Kidney (tissue), 14 donors: ENCODE results near the gene HECA. TPM values are rescaled to one million over a fixed set of nuclear protein-coding genes. Genes with fewer than 3 reads are reported as not detected.

ENCODE experiments used
- DNase-seq, 5 donors: peaks; one replicate each; pipeline ENCODE4 v3.0.0-alpha.2; 2013 to 2020
- FAIRE-seq: peaks from 2 replicates; lab custom pipeline; 2012; peaks lifted over from hg19 to GRCh38; lab: Jason Lieb, UNC
- H3K27ac ChIP-seq, 2 donors: one replicate each; pipeline ENCODE4 v1.7.0; 2013; ENCODE audit warnings: low read depth in 2 of 2, low read length in 2 of 2, inconsistent platforms in 1 of 2
- H3K27me3 ChIP-seq: one replicate; pipeline ENCODE4 v1.7.1; 2013; ENCODE audit warnings: low read length, inconsistent platforms; ENCODE audit not compliant: control insufficient read depth, insufficient read depth
- H3K36me3 ChIP-seq, 3 donors: one replicate each; pipeline versions ENCODE4 v1.7.0 to v1.7.1; 2013; ENCODE audit warnings: low read length in 3 of 3, control low read depth in 1 of 3, inconsistent platforms in 1 of 3; ENCODE audit not compliant: insufficient read depth in 3 of 3, control insufficient read depth in 2 of 3
- H3K4me1 ChIP-seq, 3 donors: one replicate each; pipeline versions ENCODE4 v1.7.0 to v1.7.1; 2013; ENCODE audit warnings: low read length in 3 of 3, inconsistent platforms in 1 of 3, low read depth in 1 of 3; ENCODE audit not compliant: control insufficient read depth in 2 of 3, insufficient read depth in 2 of 3
- H3K4me3 ChIP-seq, 3 donors: one replicate each; pipeline versions ENCODE4 v1.7.0 to v1.8.1; 2013; ENCODE audit warnings: low read length in 3 of 3, control low read depth in 1 of 3, inconsistent platforms in 1 of 3
- H3K9ac ChIP-seq, 3 donors: one replicate each; pipeline versions ENCODE4 v1.7.0 to v1.7.1; 2013; ENCODE audit warnings: low read length in 3 of 3, control low read depth in 1 of 3, inconsistent platforms in 1 of 3
- H3K9me3 ChIP-seq, 3 donors: one replicate each; pipeline versions ENCODE4 v1.7.0 to v1.7.1; 2013; ENCODE audit warnings: low read length in 3 of 3, control low read depth in 1 of 3, inconsistent platforms in 1 of 3; ENCODE audit not compliant: control insufficient read depth in 2 of 3, insufficient read depth in 1 of 3
- intact Hi-C: fragments of 100-400 bp; cut with DNase I; formaldehyde crosslinking; loops from one replicate; pipeline ENCODE4 v1.11.1; 2022
- polyA plus RNA-seq: library from polyadenylated mRNA; stranded (reverse); fragments of 350-450 nt; fragmentation: Illumina TruSeq; extraction: RNeasy Lipid Tissue Mini Kit (QIAGEN cat#74804); gene quantifications from one replicate; pipeline ENCODE4 v1.2.3, GENCODE V29; 2014; ENCODE audit warnings: low read depth, low replicate concordance; ENCODE audit not compliant: insufficient read depth
- total RNA-seq: library from RNA; stranded (reverse); fragmentation: NEBNext Ultra II Directional; extraction: Animal tissue kit (Norgen Biotek cat#: 25700); gene quantifications from one replicate; pipeline ENCODE4 v1.2.1, GENCODE V29; 2021
- TF ChIP-seq, protein P1 (sequence below): IDR thresholded peaks from 3 replicates; pipeline ENCODE4 v1.5.1; 2012; ENCODE audit warnings: mild to moderate bottlenecking, moderate library complexity, borderline replicate concordance; ENCODE audit not compliant: insufficient read depth; ENCODE audit errors: extremely low read depth
- donor health status: control.
- donor health status: control.
- donor health status: control.
- donor health status: control.
- donor health status: control.
- donor health status: DM: yes; HTN: yes; CAD: no.
- donor health status: Normal renal cell carcinoma (clear cell type).

Gene HECA
- total and polyA plus RNA-seq, 2 donors from 2014 or later = 5.2 to 22.0 TPM

DNA sequence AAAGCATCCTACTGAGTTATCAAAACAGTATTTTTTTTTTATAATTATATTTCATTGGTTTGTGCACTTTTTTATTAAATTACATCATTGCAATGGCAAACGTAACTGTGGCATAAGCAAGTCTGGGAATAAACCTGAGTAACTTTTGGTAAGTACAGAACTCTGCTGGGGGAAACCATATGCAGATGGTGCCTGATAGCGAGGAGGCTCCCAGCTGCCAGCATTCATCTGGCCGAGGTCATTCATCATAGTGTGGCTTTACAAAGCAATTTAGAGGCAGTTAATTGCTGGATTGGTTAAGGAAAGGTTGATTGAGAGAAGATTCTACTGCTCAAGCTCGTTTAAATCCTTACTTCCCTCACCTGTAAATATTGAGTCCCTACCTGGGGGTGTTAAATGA is 52.6 kb downstream of the HECA start:
- FAIRE-seq (no peak), DNase-seq (no peak)
- Histone ChIP-seq H3K4me3 (no peak overlapping the region), H3K27me3 (no peaks in the 10 kb centered on the region), H3K4me1 (no peaks in the 10 kb centered on the region), H3K9ac (no peak overlapping the region), H3K9me3 (no peaks in the 10 kb centered on the region), H3K27ac (no peak overlapping the region), H3K36me3 (no peaks in the 10 kb centered on the region)
- TF ChIP-seq, protein P1, sequence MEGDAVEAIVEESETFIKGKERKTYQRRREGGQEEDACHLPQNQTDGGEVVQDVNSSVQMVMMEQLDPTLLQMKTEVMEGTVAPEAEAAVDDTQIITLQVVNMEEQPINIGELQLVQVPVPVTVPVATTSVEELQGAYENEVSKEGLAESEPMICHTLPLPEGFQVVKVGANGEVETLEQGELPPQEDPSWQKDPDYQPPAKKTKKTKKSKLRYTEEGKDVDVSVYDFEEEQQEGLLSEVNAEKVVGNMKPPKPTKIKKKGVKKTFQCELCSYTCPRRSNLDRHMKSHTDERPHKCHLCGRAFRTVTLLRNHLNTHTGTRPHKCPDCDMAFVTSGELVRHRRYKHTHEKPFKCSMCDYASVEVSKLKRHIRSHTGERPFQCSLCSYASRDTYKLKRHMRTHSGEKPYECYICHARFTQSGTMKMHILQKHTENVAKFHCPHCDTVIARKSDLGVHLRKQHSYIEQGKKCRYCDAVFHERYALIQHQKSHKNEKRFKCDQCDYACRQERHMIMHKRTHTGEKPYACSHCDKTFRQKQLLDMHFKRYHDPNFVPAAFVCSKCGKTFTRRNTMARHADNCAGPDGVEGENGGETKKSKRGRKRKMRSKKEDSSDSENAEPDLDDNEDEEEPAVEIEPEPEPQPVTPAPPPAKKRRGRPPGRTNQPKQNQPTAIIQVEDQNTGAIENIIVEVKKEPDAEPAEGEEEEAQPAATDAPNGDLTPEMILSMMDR = no peak
- intact Hi-C loops = no loop called here

DNA sequence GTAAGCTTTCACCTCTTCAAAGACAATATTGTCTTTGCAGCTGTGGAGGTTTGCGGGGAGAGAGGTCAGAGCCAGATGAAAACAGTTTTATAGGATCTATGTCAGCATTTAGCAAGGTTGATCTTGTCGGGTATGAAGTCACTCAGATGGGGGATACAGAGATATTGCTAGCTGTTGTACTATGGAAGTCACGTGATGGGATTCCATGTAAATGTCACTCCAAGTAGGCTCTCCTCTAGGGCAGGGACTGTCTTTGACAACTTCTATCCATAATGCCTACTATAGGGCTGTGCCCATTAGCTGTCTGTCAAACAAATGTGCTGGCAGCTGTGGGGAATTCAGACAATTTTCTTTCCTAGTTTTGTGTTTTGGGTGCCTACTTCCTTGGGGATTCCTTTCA is 54.8 kb downstream of the HECA start:
- Histone ChIP-seq H3K27ac (no peak overlapping the region), H3K4me1 (no peaks in the 10 kb centered on the region), H3K4me3 (no peak overlapping the region), H3K27me3 (no peaks in the 10 kb centered on the region), H3K9me3 (no peaks in the 10 kb centered on the region), H3K9ac (no peak overlapping the region), H3K36me3 (no peaks in the 10 kb centered on the region)
- TF ChIP-seq, protein P1 = no peak
- DNase-seq (no peak), FAIRE-seq (no peak)
- intact Hi-C loops = no loop called here

DNA sequence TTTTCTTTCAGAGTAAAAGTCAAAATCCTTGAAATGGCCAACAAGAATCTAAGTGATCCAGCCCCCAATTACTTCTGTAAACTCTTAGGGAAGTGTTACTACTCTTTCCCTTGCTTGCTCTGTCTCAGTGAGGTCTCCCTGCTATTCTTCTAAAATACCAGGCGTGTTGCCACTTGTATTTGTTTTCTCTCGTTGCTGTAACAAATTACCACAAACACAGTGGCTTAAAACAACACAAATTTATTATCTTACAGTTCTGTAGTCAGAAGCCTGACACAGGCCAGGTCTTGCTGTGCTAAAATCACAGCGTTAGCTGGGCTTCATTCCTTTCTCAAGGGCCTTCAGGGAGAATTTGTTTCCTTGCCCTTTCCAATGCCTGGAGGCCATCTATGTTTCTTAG is 59.9 kb downstream of the HECA start:
- H3K4me1 ChIP-seq = no peaks in the 10 kb centered on the region
- no peaks in the 10 kb centered on the region for H3K36me3 ChIP-seq
- H3K9me3 ChIP-seq = no peaks in the 10 kb centered on the region
- FAIRE-seq (no peak), DNase-seq (peak in 1 of 5 donors; percentile 23)
- intact Hi-C loops = no loop called here
- H3K27me3 ChIP-seq = no peaks in the 10 kb centered on the region
- H3K27ac ChIP-seq = no peak overlapping the region
- no peak overlapping the region for H3K4me3 ChIP-seq
- H3K9ac ChIP-seq = no peak overlapping the region
- TF ChIP-seq, protein P1 = no peak
